GM20000 (cell line): ENCODE data around the gene VMO1.
"Not testable (repeated sequence)": the region's sequence is repeated elsewhere in the genome, so short reads cannot be mapped to it uniquely, and the experiment has no call there.

Source experiments
- DNase-seq: peaks from one replicate; pipeline ENCODE4 v3.0.0; 2012; ENCODE audit warnings: low spot score
- CTCF ChIP-seq: IDR thresholded peaks from 2 replicates; pipeline ENCODE4 v1.5.1; 2012; ENCODE audit warnings: mild to moderate bottlenecking, control low read depth; ENCODE audit errors: extremely low read depth, missing control alignments

The VMO1 gene

GRCh38 chr17:4786106-4786511 is at the start of gene VMO1:
VMO1 (minus strand) TSS chr17:4786364; CDS start chr17:4786352, 12 bp downstream.
- DNase-seq: no peak
- TF ChIP-seq CTCF: no peak

GRCh38 chr17:4834681-4835020 is 48.5 kb upstream of the VMO1 start:
- no peak for TF ChIP-seq CTCF
- DNase-seq: no peak

GRCh38 chr17:4833941-4834680 is 47.9 kb upstream of the VMO1 start:
- TF ChIP-seq CTCF: no peak
- DNase-seq: no peak

GRCh38 chr17:4833178-4833940 is 47.2 kb upstream of the VMO1 start, which contains the start of gene MINK1:
MINK1 (plus strand) TSS chr17:4833340; CDS start chr17:4833584, 244 bp downstream.
- peak; percentile 100 for DNase-seq

GRCh38 chr17:4832829-4833177 is 46.6 kb upstream of the VMO1 start:
- DNase-seq: not testable (repeated sequence)

More at GRCh38 chr17:4833178-4833940, 47.2 kb upstream of the VMO1 start, which contains the start of gene MINK1:
- TF ChIP-seq CTCF: no peak

- DNase-seq: no peak
- no peak for TF ChIP-seq CTCF
These were observed 41.2 kb upstream of the VMO1 start for GRCh38 chr17:4827399-4827798.

- DNase-seq: no peak
- TF ChIP-seq CTCF: no peak
These were observed 37.4 kb upstream of the VMO1 start for GRCh38 chr17:4823373-4824089.
